H9 (cell line): ENCODE data around the gene CABYR. TPM values are rescaled to one million over a fixed set of nuclear protein-coding genes. Genes with fewer than 3 reads are reported as not detected.

ENCODE experiments used
- DNase-seq: peaks from one replicate; pipeline ENCODE4 v3.0.0-alpha.2; 2017
- H2AFZ ChIP-seq: one replicate; pipeline ENCODE4 v1.6.1; 2013; ENCODE audit warnings: mild to moderate bottlenecking, low read length, control low read depth, moderate library complexity
- H2AK5ac ChIP-seq: 2 replicates; pipeline ENCODE4 v1.6.1; 2013; ENCODE audit warnings: low read length, control low read depth, mixed read lengths; ENCODE audit not compliant: insufficient read length
- H2BK120ac ChIP-seq: one replicate; pipeline ENCODE4 v1.6.1; 2013; ENCODE audit warnings: low read depth, mild to moderate bottlenecking, low read length, control low read depth, inconsistent platforms; ENCODE audit not compliant: poor library complexity, severe bottlenecking
- H2BK12ac ChIP-seq: 2 replicates; pipeline ENCODE4 v1.6.1; 2013; ENCODE audit warnings: low read length, control low read depth, mixed read lengths, low read depth; ENCODE audit not compliant: insufficient read length
- H2BK15ac ChIP-seq: 2 replicates; pipeline ENCODE4 v1.6.1; 2013; ENCODE audit warnings: low read depth, low read length, control low read depth
- H2BK20ac ChIP-seq: one replicate; pipeline ENCODE4 v1.6.1; 2013; ENCODE audit warnings: low read depth, mild to moderate bottlenecking, low read length, control low read depth, inconsistent platforms; ENCODE audit not compliant: poor library complexity, severe bottlenecking
- H2BK5ac ChIP-seq: 2 replicates; pipeline ENCODE4 v1.6.1; 2013; ENCODE audit warnings: low read length, control low read depth, mixed read lengths; ENCODE audit not compliant: insufficient read length
- H3K14ac ChIP-seq: 2 replicates; pipeline ENCODE4 v1.6.1; 2013; ENCODE audit warnings: low read length, control low read depth; ENCODE audit not compliant: insufficient read depth
- H3K18ac ChIP-seq: 2 replicates; pipeline ENCODE4 v1.6.1; 2013; ENCODE audit warnings: low read depth, mild to moderate bottlenecking, mixed read lengths, low read length, control low read depth; ENCODE audit not compliant: insufficient read length
- H3K23ac ChIP-seq: 2 replicates; pipeline ENCODE4 v1.6.1; 2013; ENCODE audit warnings: low read length, control low read depth, mixed read lengths, low read depth; ENCODE audit not compliant: insufficient read length
- H3K23me2 ChIP-seq: 2 replicates; pipeline ENCODE4 v1.6.1; 2013; ENCODE audit warnings: low read depth, mild to moderate bottlenecking, mixed read lengths, low read length, control low read depth; ENCODE audit not compliant: insufficient read length, poor library complexity, severe bottlenecking
- H3K27ac ChIP-seq: 2 replicates; pipeline ENCODE4 v1.5.1; 2013; ENCODE audit warnings: low read length, control low read depth, mixed read lengths, low read depth; ENCODE audit not compliant: insufficient read length
- H3K27me3 ChIP-seq: 2 replicates; pipeline ENCODE4 v1.6.1; 2013; ENCODE audit warnings: low read length, control low read depth, inconsistent platforms; ENCODE audit not compliant: insufficient read depth
- H3K4ac ChIP-seq: 2 replicates; pipeline ENCODE4 v1.6.1; 2013; ENCODE audit warnings: low read depth, mild to moderate bottlenecking, control low read depth, inconsistent platforms, low read length, moderate library complexity
- H3K4me1 ChIP-seq: 2 replicates; pipeline ENCODE4 v1.6.1; 2013; ENCODE audit warnings: low read length, control low read depth, inconsistent platforms; ENCODE audit not compliant: insufficient read depth
- H3K4me2 ChIP-seq: 2 replicates; pipeline ENCODE4 v1.6.1; 2013; ENCODE audit warnings: low read length, control low read depth, mixed read lengths; ENCODE audit not compliant: insufficient read length, insufficient read depth
- H3K56ac ChIP-seq: 2 replicates; pipeline ENCODE4 v1.6.1; 2013; ENCODE audit warnings: low read depth, mild to moderate bottlenecking, mixed read lengths, low read length, control low read depth; ENCODE audit not compliant: insufficient read length
- H3K79me1 ChIP-seq: 2 replicates; pipeline ENCODE4 v1.6.1; 2013; ENCODE audit warnings: low read depth, mild to moderate bottlenecking, moderate library complexity, low read length, control low read depth, inconsistent platforms; ENCODE audit not compliant: insufficient read depth, poor library complexity, severe bottlenecking
- H3K79me2 ChIP-seq: 2 replicates; pipeline ENCODE4 v1.6.1; 2013; ENCODE audit warnings: low read length, control low read depth, inconsistent platforms; ENCODE audit not compliant: insufficient read depth
- H3K9ac ChIP-seq: 2 replicates; pipeline ENCODE4 v1.6.1; 2013; ENCODE audit warnings: low read length, control low read depth, mixed read lengths; ENCODE audit not compliant: insufficient read length; ENCODE audit errors: extremely low read depth
- H3K9me3 ChIP-seq: one replicate; pipeline ENCODE4 v1.6.1; 2013; ENCODE audit warnings: low read depth, low read length, inconsistent platforms; ENCODE audit not compliant: control insufficient read depth
- H3T11ph ChIP-seq: one replicate; pipeline ENCODE4 v1.6.1; 2013; ENCODE audit warnings: mild to moderate bottlenecking, low read length, control low read depth, inconsistent platforms
- H4K20me1 ChIP-seq: one replicate; pipeline ENCODE4 v1.6.1; 2013; ENCODE audit not compliant: control insufficient read depth, insufficient read length, insufficient read depth
- H4K5ac ChIP-seq: 2 replicates; pipeline ENCODE4 v1.6.1; 2013; ENCODE audit warnings: low read depth, mild to moderate bottlenecking, mixed read lengths, low read length, control low read depth; ENCODE audit not compliant: insufficient read length
- H4K8ac ChIP-seq: replicated peaks from 2 replicates; pipeline ENCODE4 v1.6.1; 2013; ENCODE audit warnings: low read length, control low read depth, mixed read lengths, low read depth; ENCODE audit not compliant: insufficient read length
- H4K91ac ChIP-seq: 2 replicates; pipeline ENCODE4 v1.6.1; 2013; ENCODE audit warnings: low read depth, mild to moderate bottlenecking, moderate library complexity, mixed read lengths, low read length, control low read depth; ENCODE audit not compliant: insufficient read length
- H3K27ac Mint-ChIP-seq, 3 experiments: 2 replicates in 2 of 3; 3 replicates in 1 of 3; pipeline ENCODE4 v1.8.0; 2020 to 2021; ENCODE audit warnings: mixed read lengths in 3 of 3, mild to moderate bottlenecking in 1 of 3, moderate library complexity in 1 of 3
- H3K27me3 Mint-ChIP-seq: 2 replicates; pipeline ENCODE4 v1.8.0; 2021; ENCODE audit warnings: low read depth, mild to moderate bottlenecking, moderate library complexity, mixed read lengths
- H3K36me3 Mint-ChIP-seq, 3 experiments: 2 replicates in 2 of 3; 3 replicates in 1 of 3; pipeline ENCODE4 v1.8.0; 2020 to 2021; ENCODE audit warnings: low read depth in 3 of 3, mixed read lengths in 3 of 3; ENCODE audit not compliant: insufficient read depth in 1 of 3
- H3K4me1 Mint-ChIP-seq, 2 experiments: 2 replicates each; pipeline ENCODE4 v1.8.0; 2020; ENCODE audit warnings: mixed read lengths in 2 of 2
- H3K4me3 Mint-ChIP-seq, 2 experiments: 2 replicates in 1 of 2; 3 replicates in 1 of 2; pipeline ENCODE4 v1.8.0; 2020 to 2021; ENCODE audit warnings: mild to moderate bottlenecking in 2 of 2, mixed read lengths in 2 of 2, moderate library complexity in 1 of 2
- H3K9me3 Mint-ChIP-seq, 2 experiments: 2 replicates in 1 of 2; 3 replicates in 1 of 2; pipeline ENCODE4 v1.8.0; 2020; ENCODE audit warnings: mild to moderate bottlenecking in 2 of 2, mixed read lengths in 2 of 2, moderate library complexity in 1 of 2
- WGBS: extraction: QIAGEN DNeasy Blood & Tissue Kit; methylation state at CpG from one replicate; pipeline ENCODE4 v1.1.7; 2013; ENCODE audit warnings: missing lambda C conversion rate, low lambda C conversion rate, mixed read lengths; ENCODE audit not compliant: insufficient read length; ENCODE audit errors: extremely low coverage; 5-methylcytosine and 5-hydroxymethylcytosine counted together
- total RNA-seq: library from RNA; stranded (reverse); gene quantifications from 2 replicates; pipeline ENCODE4 v1.2.1, GENCODE V29; 2021
- TF ChIP-seq, protein P1 (sequence below): fragments of 200-600 bp; sonication (generic); conservative IDR thresholded peaks from 3 replicates; pipeline ENCODE4 v1.8.0; 2021; ENCODE audit warnings: antibody characterized with exemption, mild to moderate bottlenecking

The CABYR gene
- total RNA-seq, 1 experiment from 2014 or later = 13.6 TPM

DNA sequence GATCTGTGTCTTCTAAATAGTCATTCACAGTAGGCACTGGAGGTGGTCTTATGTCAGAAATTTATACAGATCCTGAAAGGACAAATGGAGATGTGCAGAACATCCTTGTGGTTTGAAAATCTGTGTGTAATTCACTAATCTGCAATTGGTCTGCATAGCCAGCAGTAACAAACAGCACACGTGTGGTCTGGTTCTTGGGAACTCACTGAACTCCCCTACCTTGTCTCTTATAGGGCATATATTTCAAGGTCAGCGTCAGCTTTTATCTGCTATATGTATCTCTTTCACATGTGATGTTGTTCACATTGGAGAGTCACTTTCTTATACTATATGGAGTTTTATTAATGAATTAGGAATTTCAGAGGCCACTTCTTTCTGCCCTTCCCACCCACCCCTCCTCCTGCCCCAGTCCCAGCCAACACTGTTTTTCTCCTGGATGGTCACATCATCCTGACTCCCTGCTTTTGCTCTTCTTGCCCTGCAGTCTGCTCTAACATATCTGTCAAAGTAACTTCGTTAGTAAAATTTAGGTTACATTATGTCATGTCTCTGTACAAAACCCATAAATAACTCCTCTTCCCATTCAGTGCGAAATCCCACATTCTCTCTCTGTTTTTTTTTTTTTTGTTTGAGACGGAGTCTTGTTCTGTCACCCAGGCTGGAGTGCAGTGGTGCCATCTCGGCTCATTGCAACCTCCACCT lies 35.4 kb upstream of the CABYR start:
- H2AFZ ChIP-seq = no peak overlapping the region
- no peak overlapping the region for H3K27ac ChIP-seq
- peaks cover 6% of the 10 kb centered on the region for H4K20me1 ChIP-seq
- no peaks in the 10 kb centered on the region for H3K79me2 ChIP-seq
- Mint-ChIP-seq H3K27ac (no peak overlapping the region; a peak in 2 of 7 replicates), H3K4me3 (no peak overlapping the region), H3K4me1 (peaks cover 2% of the 10 kb centered on the region in 2 experiments; a peak in 2 of 4 replicates), H3K27me3 (no peaks in the 10 kb centered on the region), H3K9me3 (peaks cover 0 to 3% of the 10 kb centered on the region in 2 experiments; a peak in 1 of 5 replicates), H3K36me3 (peaks cover 0 to 3% (median 2%) of the 10 kb centered on the region in 3 experiments; a peak in 4 of 7 replicates)
- no peak overlapping the region for H3K9ac ChIP-seq
- H2BK5ac ChIP-seq = no peak overlapping the region
- TF ChIP-seq, protein P1, sequence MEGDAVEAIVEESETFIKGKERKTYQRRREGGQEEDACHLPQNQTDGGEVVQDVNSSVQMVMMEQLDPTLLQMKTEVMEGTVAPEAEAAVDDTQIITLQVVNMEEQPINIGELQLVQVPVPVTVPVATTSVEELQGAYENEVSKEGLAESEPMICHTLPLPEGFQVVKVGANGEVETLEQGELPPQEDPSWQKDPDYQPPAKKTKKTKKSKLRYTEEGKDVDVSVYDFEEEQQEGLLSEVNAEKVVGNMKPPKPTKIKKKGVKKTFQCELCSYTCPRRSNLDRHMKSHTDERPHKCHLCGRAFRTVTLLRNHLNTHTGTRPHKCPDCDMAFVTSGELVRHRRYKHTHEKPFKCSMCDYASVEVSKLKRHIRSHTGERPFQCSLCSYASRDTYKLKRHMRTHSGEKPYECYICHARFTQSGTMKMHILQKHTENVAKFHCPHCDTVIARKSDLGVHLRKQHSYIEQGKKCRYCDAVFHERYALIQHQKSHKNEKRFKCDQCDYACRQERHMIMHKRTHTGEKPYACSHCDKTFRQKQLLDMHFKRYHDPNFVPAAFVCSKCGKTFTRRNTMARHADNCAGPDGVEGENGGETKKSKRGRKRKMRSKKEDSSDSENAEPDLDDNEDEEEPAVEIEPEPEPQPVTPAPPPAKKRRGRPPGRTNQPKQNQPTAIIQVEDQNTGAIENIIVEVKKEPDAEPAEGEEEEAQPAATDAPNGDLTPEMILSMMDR = no peak
- no peak overlapping the region for H4K8ac ChIP-seq
- no peak overlapping the region for H3T11ph ChIP-seq
- H4K91ac ChIP-seq = no peak overlapping the region
- H3K4me1 ChIP-seq = no peaks in the 10 kb centered on the region
- H3K18ac ChIP-seq = no peak overlapping the region
- no peak overlapping the region for H3K4ac ChIP-seq
- H2BK120ac ChIP-seq = no peak overlapping the region
- H3K27me3 ChIP-seq = no peaks in the 10 kb centered on the region; the same call in 1 of the 2 replicates
- H4K5ac ChIP-seq = no peak overlapping the region
- no peak overlapping the region for H2AK5ac ChIP-seq
- no peak overlapping the region for H3K56ac ChIP-seq
- no peak overlapping the region for H3K23ac ChIP-seq
- no peak for DNase-seq
- H3K23me2 ChIP-seq = no peaks in the 10 kb centered on the region
- H2BK15ac ChIP-seq = no peak overlapping the region
- no peak overlapping the region for H3K14ac ChIP-seq
- H3K4me2 ChIP-seq = no peak overlapping the region
- H2BK12ac ChIP-seq = no peak overlapping the region
- no peak overlapping the region for H2BK20ac ChIP-seq
- no CpG with 5 or more reads among the region's 6 CpGs for WGBS
- H3K9me3 ChIP-seq = no peaks in the 10 kb centered on the region
- no peaks in the 10 kb centered on the region for H3K79me1 ChIP-seq
